GM18867 (cell line): ENCODE measurements around the gene PGGT1B.
"Not testable (repeated sequence)": the region's sequence is repeated elsewhere in the genome, so short reads cannot be mapped to it uniquely, and the experiment has no call there.

Experiments
- ATAC-seq: cut with Tn5 transposase; IDR thresholded peaks from one replicate; pipeline ENCODE4 v1.9.1; 2021; ENCODE audit warnings: mild to moderate bottlenecking, moderate library complexity; ENCODE audit not compliant: unreplicated experiment

The PGGT1B gene

GRCh38 chr5:115262011-115262320 is 711 bp downstream of the PGGT1B start:
- ATAC-seq = peak; percentile 46

DNA sequence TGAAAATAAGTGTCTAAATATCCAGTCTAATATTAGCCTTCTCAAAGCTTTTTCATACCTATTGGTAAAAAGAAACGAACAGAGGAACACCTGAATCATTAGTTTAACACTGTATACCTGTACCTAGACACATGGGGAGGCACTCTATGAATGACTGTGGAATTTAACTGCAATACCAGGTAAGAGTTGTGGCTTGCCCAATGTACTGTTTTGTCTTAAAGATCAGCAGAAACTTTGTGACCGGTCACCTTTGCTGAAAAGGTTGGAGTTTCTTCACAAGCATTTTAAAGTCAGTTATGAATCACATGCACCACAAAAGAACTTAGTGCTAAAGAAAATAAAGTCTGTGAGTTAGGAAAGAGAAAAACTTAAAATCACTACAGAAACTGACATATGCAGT is 2.4 kb downstream of the PGGT1B start:
- ATAC-seq = no peak

GRCh38 chr5:115257981-115258380 is 4.7 kb downstream of the PGGT1B start:
- no peak for ATAC-seq

DNA sequence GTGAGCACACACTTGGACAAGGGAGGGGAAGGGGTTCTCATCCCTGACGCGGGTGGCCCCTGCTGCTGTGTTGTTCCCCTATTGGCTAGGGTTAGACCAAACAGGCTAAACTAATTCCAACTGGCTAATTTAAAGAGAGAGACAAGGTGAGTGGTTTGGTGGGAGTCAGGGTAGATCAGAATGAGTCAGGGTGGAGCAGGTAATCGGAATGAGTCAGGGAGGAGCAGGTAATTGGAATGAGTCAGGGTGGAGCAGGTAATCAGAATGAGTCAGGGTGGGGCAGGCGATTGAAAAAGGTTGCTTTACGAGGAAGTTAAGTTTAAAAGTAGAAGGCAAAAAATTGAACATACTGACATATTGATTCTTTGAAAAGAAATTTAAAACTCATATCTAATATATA is 13.3 kb downstream of the PGGT1B start:
- ATAC-seq = not testable (repeated sequence)

GRCh38 chr5:115246361-115246991 is 16.2 kb downstream of the PGGT1B start:
- peak; percentile 70 for ATAC-seq

GRCh38 chr5:115243412-115243811 is 19.3 kb downstream of the PGGT1B start:
- peak; percentile 70 for ATAC-seq

GRCh38 chr5:115241881-115242642 is 20.6 kb downstream of the PGGT1B start:
- ATAC-seq = no peak

DNA sequence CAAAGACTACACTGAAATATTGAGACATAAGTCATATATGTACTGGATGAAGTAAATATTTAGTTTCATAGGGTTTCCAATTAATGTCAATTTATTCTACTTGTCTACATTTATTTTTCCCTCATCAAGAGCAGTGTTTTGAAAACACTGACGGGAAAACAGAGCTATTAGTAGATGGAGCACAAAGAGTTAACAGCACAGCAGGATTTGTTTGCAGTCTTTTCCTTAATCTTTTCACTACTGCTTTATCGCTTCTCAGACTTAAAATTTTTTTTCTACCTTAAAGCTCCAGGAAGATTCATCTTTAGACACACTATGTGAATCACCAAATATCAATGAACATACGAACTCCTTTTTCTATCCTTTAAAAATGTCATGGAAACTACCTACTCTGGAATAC is 25.6 kb downstream of the PGGT1B start:
- ATAC-seq = no peak

GRCh38 chr5:115236599-115236998 is 26.1 kb downstream of the PGGT1B start:
- ATAC-seq = no peak

DNA sequence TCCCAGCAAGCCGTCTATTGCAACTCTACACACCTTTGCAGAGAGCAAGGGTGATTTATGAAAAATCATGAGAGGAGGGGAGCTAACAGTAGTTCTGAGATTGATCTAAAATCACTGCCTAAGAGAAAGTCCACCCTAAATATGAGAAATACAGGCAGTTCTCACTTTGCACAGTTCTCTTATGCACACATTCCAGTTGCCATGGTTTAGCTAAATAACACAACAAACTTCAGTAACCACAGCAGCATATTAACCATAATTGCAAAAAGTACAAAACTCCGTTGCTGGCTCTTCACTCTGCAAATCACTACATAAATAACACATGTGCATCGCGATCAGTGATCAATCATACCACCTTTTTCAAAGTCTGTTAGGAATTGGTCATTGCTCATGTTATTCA is 31.1 kb downstream of the PGGT1B start:
- ATAC-seq = no peak

DNA sequence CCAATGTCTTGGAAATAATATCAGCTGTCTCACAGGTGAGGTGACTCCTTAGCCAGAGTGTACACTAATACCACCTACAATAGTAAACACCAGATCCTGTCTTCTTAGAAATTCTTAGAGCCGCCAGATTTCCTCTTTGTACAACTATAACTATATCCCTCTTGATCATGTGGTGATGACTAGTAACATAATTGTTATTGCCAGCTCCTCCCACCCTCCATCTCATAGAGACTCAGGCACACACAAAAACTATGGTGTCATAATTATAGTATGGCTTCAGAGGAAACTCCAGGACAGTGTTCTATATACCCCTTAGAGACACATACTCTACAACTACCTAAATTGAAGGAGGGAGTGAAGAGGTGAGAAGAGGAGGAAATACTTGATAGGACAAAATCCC is 33.1 kb downstream of the PGGT1B start:
- ATAC-seq = no peak

GRCh38 chr5:115227281-115227680 is 35.4 kb downstream of the PGGT1B start:
- no peak for ATAC-seq

DNA sequence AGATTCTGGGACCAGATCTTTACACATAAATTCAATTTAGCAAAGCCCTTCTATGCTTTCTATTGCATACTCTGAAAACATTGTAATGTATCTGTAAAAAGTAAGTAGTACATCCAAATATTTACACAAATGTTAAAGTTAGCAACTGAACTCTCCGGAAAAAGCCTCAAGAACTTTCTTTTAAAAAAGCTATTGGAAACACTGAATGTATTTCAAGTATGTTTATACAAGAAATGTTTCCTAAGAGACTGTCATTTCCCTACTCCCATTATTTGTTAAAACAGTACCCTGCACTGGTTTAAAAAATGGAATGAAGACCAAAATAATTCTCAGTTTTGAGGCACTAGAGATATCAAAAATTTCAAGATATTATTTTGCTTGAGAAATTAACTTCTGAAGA is 48.1 kb downstream of the PGGT1B start:
- ATAC-seq = no peak

GRCh38 chr5:115209279-115209678 is 53.4 kb downstream of the PGGT1B start:
- peak; percentile 99 for ATAC-seq

GRCh38 chr5:115202952-115203351 is 59.7 kb downstream of the PGGT1B start:
- no peak for ATAC-seq

GRCh38 chr5:115196161-115196560 is 66.5 kb downstream of the PGGT1B start:
- no peak for ATAC-seq

GRCh38 chr5:115194676-115195075 is 68.0 kb downstream of the PGGT1B start:
- ATAC-seq = no peak

DNA sequence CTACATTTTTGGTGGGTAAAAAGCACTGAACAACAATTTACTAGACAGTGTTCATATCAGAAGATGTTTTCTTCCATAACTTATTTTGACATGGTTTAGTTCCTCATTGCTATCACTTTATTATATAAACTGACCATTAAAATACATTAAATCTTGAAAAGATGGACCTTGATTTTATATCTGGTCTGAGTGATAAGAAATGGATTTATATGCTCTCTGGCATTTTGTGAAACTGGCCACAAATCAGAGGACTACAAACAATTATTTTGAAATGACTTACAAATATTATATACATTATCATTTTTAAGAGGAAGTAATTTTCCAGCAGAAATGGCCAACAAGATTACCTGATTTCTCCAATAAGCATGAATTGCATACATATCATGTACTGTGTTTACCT is 69.4 kb downstream of the PGGT1B start:
- ATAC-seq = no peak

GRCh38 chr5:115192098-115192497 is 70.6 kb downstream of the PGGT1B start:
- no peak for ATAC-seq

DNA sequence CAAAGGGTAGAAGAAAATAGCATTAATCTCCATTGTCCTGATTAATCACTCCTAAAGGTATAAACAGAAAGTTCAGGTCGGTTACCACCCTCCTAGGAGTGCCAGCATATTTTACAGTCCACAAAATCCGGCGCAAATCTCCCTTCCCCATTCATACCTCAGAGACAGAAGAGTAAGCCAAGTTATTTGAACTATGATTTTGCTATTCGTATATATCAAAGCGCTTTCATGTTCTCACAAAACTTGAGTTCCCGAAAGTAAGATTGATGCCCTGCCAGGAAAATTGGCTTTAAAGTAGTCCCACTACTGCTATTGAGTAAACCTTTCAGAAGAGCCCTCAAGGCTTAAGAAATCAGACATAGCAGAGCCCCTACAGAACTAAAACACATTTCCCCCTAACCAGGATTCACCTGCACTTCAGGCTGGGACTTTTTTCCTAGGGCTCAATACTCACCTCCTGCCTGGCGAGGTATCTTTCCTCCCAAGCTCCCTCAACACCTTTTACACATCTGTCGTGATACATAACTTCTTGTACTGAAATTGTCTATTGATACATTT is 71.1 kb downstream of the PGGT1B start:
- no peak for ATAC-seq

- no peak for ATAC-seq
Observed at GRCh38 chr5:115190388-115190787, 72.3 kb downstream of the PGGT1B start.

- no peak for ATAC-seq
Observed at GRCh38 chr5:115189866-115190265, 72.8 kb downstream of the PGGT1B start.
